ENCODE results near the gene TRPM2. TPM values are rescaled to one million over a fixed set of nuclear protein-coding genes. Genes with fewer than 3 reads are reported as not detected.

TRPM2 gene
- total RNA-seq, 1 experiment from 2014 or later = 28.1 TPM

DNA sequence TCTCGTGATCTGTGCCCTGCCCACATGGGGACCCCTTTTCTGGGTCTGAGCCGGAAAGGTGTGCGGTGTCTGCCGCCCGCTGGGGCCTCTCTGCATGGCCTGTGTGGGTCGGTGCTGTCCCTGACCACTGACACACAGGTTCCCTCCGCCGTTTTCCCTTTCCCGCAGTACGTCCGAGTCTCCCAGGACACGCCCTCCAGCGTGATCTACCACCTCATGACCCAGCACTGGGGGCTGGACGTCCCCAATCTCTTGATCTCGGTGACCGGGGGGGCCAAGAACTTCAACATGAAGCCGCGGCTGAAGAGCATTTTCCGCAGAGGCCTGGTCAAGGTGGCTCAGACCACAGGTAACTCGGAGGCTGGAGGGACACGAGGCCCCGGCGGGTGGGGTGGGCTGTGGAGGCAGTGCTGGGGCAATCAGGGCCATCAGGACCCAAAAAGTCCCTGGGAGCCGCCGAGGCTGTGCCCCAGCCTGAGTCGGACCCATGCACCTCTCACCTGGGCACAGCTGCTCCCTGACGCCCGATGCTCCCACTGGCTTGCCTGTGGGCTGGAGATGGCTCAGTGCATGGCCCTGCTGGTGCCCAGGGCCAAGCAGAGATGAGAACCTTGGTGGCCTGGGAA lies 13.3 kb downstream of the TRPM2 start:
- Histone ChIP-seq H3K4me2 (ENCODE audit: low read length) (no peak overlapping the region), H3K27ac (ENCODE audit: low read depth, low read length) (no peak overlapping the region), H3K9me2 (ENCODE audit: insufficient read depth) (no peaks in the 10 kb centered on the region), H3K4me1 (ENCODE audit: control insufficient read depth in 1 of 2, insufficient read depth in 2 of 2, low read length in 2 of 2) (no peaks in the 10 kb centered on the region), H4K20me1 (ENCODE audit: insufficient read depth) (no peaks in the 10 kb centered on the region), H3K9me3 (ENCODE audit: control insufficient read depth in 1 of 2, insufficient read depth in 1 of 2, low read depth in 1 of 2, low read length in 2 of 2) (no peaks in the 10 kb centered on the region; a peak in 1 of 4 replicates), H3K9ac (ENCODE audit: low read length) (no peak overlapping the region), H3K27me3 (ENCODE audit: insufficient read depth, low read length) (no peaks in the 10 kb centered on the region), H3K4me3 (replicated peaks in 1 of 2; ENCODE audit: low read depth in 1 of 2, low read length in 2 of 2) (no peak overlapping the region), H2AFZ (ENCODE audit: low read depth, low read length, poor library complexity, severe bottlenecking) (no peak overlapping the region), H3K79me2 (ENCODE audit: insufficient read depth, low read length) (no peaks in the 10 kb centered on the region), H3K36me3 (ENCODE audit: control insufficient read depth in 1 of 2, insufficient read depth in 2 of 2, low read length in 2 of 2) (no peaks in the 10 kb centered on the region)
- ChIA-PET POLR2A (no interaction called here), RAD21 (ENCODE audit: low non-redundant PET in 1 of 2, low total read pairs in 2 of 2, uncharacterized antibody in 2 of 2, unreplicated experiment in 2 of 2) (no interaction called here), CTCF (no interaction called here)
- DNase-seq (ENCODE audit: low read depth, low spot score) (no peak), ATAC-seq (no peak)
- intact Hi-C loops (cut with micrococcal nuclease) = no loop called here
- TF ChIP-seq TCF7L2 (IDR thresholded peaks at IDR 0.05; ENCODE audit: borderline replicate concordance, extremely low read depth, insufficient read depth, insufficient read length) = no peak
- no peak for TF ChIP-seq SP1 (IDR thresholded peaks at IDR 0.05; ENCODE audit: low read depth)
- TF ChIP-seq JUND (IDR thresholded peaks at IDR 0.05) = no peak
- no TSS peak for BruUV-seq (replicated peaks)

DNA sequence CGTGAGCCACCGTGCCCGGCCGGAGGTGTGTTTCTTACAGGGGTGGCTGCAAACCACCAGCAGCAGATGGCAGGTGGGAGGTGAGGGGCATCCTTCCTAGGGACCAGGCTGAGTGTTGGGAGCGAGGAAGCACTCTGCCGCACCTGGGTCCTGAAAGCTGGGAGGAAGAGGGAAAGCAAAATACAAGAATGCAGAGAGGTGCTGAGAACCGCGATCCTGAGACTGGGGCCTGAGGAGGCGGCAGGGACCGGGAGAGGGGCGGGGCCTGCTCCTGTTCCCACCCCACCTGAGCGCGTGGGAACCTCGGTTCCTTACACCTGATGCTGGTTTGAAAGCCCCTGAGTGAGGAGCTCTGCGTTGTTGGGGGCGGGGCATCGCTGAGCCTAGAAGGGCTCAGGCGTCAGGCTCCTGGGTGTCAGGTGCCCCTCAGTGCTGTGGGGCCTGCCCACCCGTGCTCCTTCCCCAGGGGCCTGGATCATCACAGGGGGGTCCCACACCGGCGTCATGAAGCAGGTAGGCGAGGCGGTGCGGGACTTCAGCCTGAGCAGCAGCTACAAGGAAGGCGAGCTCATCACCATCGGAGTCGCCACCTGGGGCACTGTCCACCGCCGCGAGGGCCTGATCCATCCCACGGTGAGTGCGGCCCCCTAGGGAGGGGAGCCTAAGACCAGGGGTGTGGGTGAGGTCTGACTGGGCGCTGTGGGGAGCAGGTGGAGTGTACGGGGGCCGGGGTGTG lies 15.5 kb downstream of the TRPM2 start:
- DNase-seq (ENCODE audit: low read depth, low spot score) (no peak), ATAC-seq (no peak)
- Histone ChIP-seq H3K4me2 (ENCODE audit: low read length) (no peak overlapping the region), H3K36me3 (ENCODE audit: control insufficient read depth in 1 of 2, insufficient read depth in 2 of 2, low read length in 2 of 2) (no peaks in the 10 kb centered on the region), H3K27me3 (ENCODE audit: insufficient read depth, low read length) (no peaks in the 10 kb centered on the region), H3K4me3 (replicated peaks in 1 of 2; ENCODE audit: low read depth in 1 of 2, low read length in 2 of 2) (no peak overlapping the region), H3K79me2 (ENCODE audit: insufficient read depth, low read length) (no peaks in the 10 kb centered on the region), H4K20me1 (ENCODE audit: insufficient read depth) (no peaks in the 10 kb centered on the region), H3K9me2 (ENCODE audit: insufficient read depth) (no peaks in the 10 kb centered on the region), H3K27ac (ENCODE audit: low read depth, low read length) (no peak overlapping the region), H2AFZ (ENCODE audit: low read depth, low read length, poor library complexity, severe bottlenecking) (no peak overlapping the region), H3K9ac (ENCODE audit: low read length) (no peak overlapping the region), H3K9me3 (ENCODE audit: control insufficient read depth in 1 of 2, insufficient read depth in 1 of 2, low read depth in 1 of 2, low read length in 2 of 2) (no peaks in the 10 kb centered on the region), H3K4me1 (ENCODE audit: control insufficient read depth in 1 of 2, insufficient read depth in 2 of 2, low read length in 2 of 2) (no peaks in the 10 kb centered on the region)
- POLR2A ChIA-PET = no interaction called here
- RAD21 ChIA-PET (ENCODE audit: low non-redundant PET in 1 of 2, low total read pairs in 2 of 2, uncharacterized antibody in 2 of 2, unreplicated experiment in 2 of 2) = no interaction called here
- CTCF ChIA-PET = no interaction called here
- TF ChIP-seq ELF1 (IDR thresholded peaks at IDR 0.05; ENCODE audit: borderline replicate concordance, low read depth) (no peak), ZNF274 (IDR thresholded peaks at IDR 0.05; ENCODE audit: low read depth, low read length) (no peak), POLR2AphosphoS5 (IDR thresholded peaks at IDR 0.05; ENCODE audit: low read depth, low read length) (no peak), EZH2 (IDR thresholded peaks at IDR 0.05) (no peak), YY1 (IDR thresholded peaks at IDR 0.05; ENCODE audit: extremely low read depth, insufficient replicate concordance, low read depth, low read length) (no peak), ZFX (IDR thresholded peaks at IDR 0.05) (no peak), RAD21 (IDR thresholded peaks at IDR 0.05; ENCODE audit: low read depth) (no peak), CBX3 (IDR thresholded peaks at IDR 0.05; ENCODE audit: low read depth) (no peak)
- BruUV-seq (replicated peaks) = no TSS peak
- intact Hi-C loops (cut with micrococcal nuclease) = no loop called here
